ENCODE data around the gene GRK3.

- no peak for TF ChIP-seq CTCF (IDR thresholded peaks at IDR 0.05)
- no peak for TF ChIP-seq POLR2A (IDR thresholded peaks at IDR 0.05)
These were observed 79.6 kb downstream of the GRK3 start for GRCh38 chr22:25644122-25644521.

Measured in thyroid gland (tissue), 4 donors.